Measurements from ENCODE around the gene XPO4. TPM values are rescaled to one million over a fixed set of nuclear protein-coding genes. Genes with fewer than 3 reads are reported as not detected.

XPO4 gene
- total and polyA plus RNA-seq, 10 of the 15 experiments (the other 5 are each of a cell fraction or from before 2014, with no cell fraction given) = 3.6 to 24.9 (median 18.4) TPM

GRCh38 chr13:20867408-20867807, 35.1 kb downstream of the XPO4 start:
- ATAC-seq = no peak
- FAIRE-seq = no peak
- no peak overlapping the region for H3K9ac ChIP-seq (ENCODE audit: control insufficient read depth, insufficient read depth, low read length)
- no peaks in the 10 kb centered on the region for H4K20me1 ChIP-seq (ENCODE audit: control insufficient read depth, insufficient read depth)
- no peak overlapping the region for H3K4me2 ChIP-seq (ENCODE audit: control insufficient read depth, insufficient read depth)
- H3K4me1 ChIP-seq (ENCODE audit: control insufficient read depth, insufficient read depth, low read length) = peaks cover 3% of the 10 kb centered on the region
- H3K9me3 ChIP-seq (replicated peaks; ENCODE audit: control insufficient read depth, insufficient read depth, low read length) = no peaks in the 10 kb centered on the region
- no peak overlapping the region for H2AFZ ChIP-seq (ENCODE audit: control insufficient read depth, low read depth, low read length)
- no peak overlapping the region for H3K27ac ChIP-seq (ENCODE audit: control insufficient read depth, insufficient read depth)
- no TSS peak for BruUV-seq (replicated peaks)
- in situ Hi-C loops (cut with MboI) (no loop called here), intact Hi-C loops (cut with micrococcal nuclease; ENCODE audit: unreplicated experiment) (no loop called here)
- ChIA-PET POLR2A (interaction anchor here (0.5 to 0.6 kb wide), 2 partner anchors 23 to 46 kb away, joined by 3 to 4 read pairs; no protein-coding TSS in a partner anchor), RAD21 (ENCODE audit: unreplicated experiment) (interaction anchor here (0.6 kb wide), 1 partner anchor 188 kb away, joined by 3 read pairs; no protein-coding TSS in a partner anchor), CTCF (interaction anchor here (0.6 to 1.4 kb wide), 3 partner anchors 38 to 1151 kb away, joined by 3 read pairs; no protein-coding TSS in a partner anchor), SMC1A (ENCODE audit: uncharacterized antibody, unreplicated experiment) (interaction anchor here (1.3 to 1.4 kb wide), 2 partner anchors 26 to 28 kb away, joined by 3 read pairs; no protein-coding TSS in a partner anchor)
- peaks cover 31% of the 10 kb centered on the region for H3K79me2 ChIP-seq (ENCODE audit: control insufficient read depth, insufficient read depth, low read length)
- peaks cover 0 to 1% of the 10 kb centered on the region in 2 experiments; a peak in 2 of 4 replicates for H3K36me3 ChIP-seq (ENCODE audit: control insufficient read depth in 2 of 2, insufficient read depth in 2 of 2, low read length in 1 of 2)
- H3K27me3 ChIP-seq (replicated peaks in 1 of 2; ENCODE audit: control insufficient read depth in 2 of 2, insufficient read depth in 2 of 2, low read length in 1 of 2) = no peaks in the 10 kb centered on the region
- WGBS (ENCODE audit: insufficient coverage, insufficient replicate concordance, low lambda C conversion rate, missing lambda C conversion rate) = 95% methylated on average over 3 of the region's 3 CpGs
- no peak for DNase-seq (ENCODE audit: low read depth, low spot score)
- no peak overlapping the region for H3K4me3 ChIP-seq
- no peak for TF ChIP-seq HDAC2 (IDR thresholded peaks at IDR 0.05)
- TF ChIP-seq, protein P1, sequence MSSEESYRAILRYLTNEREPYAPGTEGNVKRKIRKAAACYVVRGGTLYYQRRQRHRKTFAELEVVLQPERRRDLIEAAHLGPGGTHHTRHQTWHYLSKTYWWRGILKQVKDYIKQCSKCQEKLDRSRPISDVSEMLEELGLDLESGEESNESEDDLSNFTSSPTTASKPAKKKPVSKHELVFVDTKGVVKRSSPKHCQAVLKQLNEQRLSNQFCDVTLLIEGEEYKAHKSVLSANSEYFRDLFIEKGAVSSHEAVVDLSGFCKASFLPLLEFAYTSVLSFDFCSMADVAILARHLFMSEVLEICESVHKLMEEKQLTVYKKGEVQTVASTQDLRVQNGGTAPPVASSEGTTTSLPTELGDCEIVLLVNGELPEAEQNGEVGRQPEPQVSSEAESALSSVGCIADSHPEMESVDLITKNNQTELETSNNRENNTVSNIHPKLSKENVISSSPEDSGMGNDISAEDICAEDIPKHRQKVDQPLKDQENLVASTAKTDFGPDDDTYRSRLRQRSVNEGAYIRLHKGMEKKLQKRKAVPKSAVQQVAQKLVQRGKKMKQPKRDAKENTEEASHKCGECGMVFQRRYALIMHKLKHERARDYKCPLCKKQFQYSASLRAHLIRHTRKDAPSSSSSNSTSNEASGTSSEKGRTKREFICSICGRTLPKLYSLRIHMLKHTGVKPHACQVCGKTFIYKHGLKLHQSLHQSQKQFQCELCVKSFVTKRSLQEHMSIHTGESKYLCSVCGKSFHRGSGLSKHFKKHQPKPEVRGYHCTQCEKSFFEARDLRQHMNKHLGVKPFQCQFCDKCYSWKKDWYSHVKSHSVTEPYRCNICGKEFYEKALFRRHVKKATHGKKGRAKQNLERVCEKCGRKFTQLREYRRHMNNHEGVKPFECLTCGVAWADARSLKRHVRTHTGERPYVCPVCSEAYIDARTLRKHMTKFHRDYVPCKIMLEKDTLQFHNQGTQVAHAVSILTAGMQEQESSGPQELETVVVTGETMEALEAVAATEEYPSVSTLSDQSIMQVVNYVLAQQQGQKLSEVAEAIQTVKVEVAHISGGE (CRISPR knock-in tag; IDR thresholded peaks at IDR 0.05) = no peak
- TF ChIP-seq, protein P2, sequence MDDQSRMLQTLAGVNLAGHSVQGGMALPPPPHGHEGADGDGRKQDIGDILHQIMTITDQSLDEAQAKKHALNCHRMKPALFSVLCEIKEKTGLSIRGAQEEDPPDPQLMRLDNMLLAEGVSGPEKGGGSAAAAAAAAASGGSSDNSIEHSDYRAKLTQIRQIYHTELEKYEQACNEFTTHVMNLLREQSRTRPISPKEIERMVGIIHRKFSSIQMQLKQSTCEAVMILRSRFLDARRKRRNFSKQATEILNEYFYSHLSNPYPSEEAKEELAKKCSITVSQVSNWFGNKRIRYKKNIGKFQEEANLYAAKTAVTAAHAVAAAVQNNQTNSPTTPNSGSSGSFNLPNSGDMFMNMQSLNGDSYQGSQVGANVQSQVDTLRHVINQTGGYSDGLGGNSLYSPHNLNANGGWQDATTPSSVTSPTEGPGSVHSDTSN (IDR thresholded peaks at IDR 0.05; ENCODE audit: insufficient replicate concordance, low read depth, low read length) = no peak
- no peak for TF ChIP-seq STAT1 (conservative IDR thresholded peaks at IDR 0.05)
- no peak for TF ChIP-seq NBN (IDR thresholded peaks at IDR 0.05)
- no peak for TF ChIP-seq MAX (IDR thresholded peaks at IDR 0.05; ENCODE audit: low read depth, low read length)
- no peak for TF ChIP-seq SIN3A (IDR thresholded peaks at IDR 0.05; ENCODE audit: low read depth, low read length)
- no peak for TF ChIP-seq ETV6 (conservative IDR thresholded peaks at IDR 0.05 in 1 of 2, IDR thresholded peaks at IDR 0.05 in 1 of 2; ENCODE audit: borderline replicate concordance in 1 of 2, low read depth in 1 of 2)
- TF ChIP-seq SMARCA5 (IDR thresholded peaks at IDR 0.05) = no peak
- no peak for TF ChIP-seq SUPT20H (IDR thresholded peaks at IDR 0.05; ENCODE audit: borderline replicate concordance, control insufficient read depth, low read depth, low read length)
- TF ChIP-seq RELA (IDR thresholded peaks at IDR 0.05; ENCODE audit: borderline replicate concordance, partially characterized antibody) = no peak
- no peak for TF ChIP-seq NRF1 (conservative IDR thresholded peaks at IDR 0.05; ENCODE audit: low read depth, low read length)
- TF ChIP-seq HDGF (IDR thresholded peaks at IDR 0.05) = no peak
- no peak for TF ChIP-seq ZZZ3 (IDR thresholded peaks at IDR 0.05; ENCODE audit: control insufficient read depth, insufficient read length, low read depth)
- TF ChIP-seq PML (IDR thresholded peaks at IDR 0.05; ENCODE audit: low read length) = no peak

Measured in GM12878 (cell line).